IMR-90 (cell line): ENCODE data around the gene PSMD10. TPM values are rescaled to one million over a fixed set of nuclear protein-coding genes. Genes with fewer than 3 reads are reported as not detected.

Experiments used
- ATAC-seq: fragments of 200-7000 bp; cut with Tn5 transposase; 2 replicates; pipeline ENCODE4 v1.9.1; 2020; ENCODE audit warnings: low read depth, mild to moderate bottlenecking, moderate library complexity
- BruUV-seq: library from RNA; stranded (reverse); fragments of 400-500 nt; replicated peaks from 2 replicates; lab custom pipeline; 2021; lab: Mats Ljungman, UMichigan
- CTCF ChIA-PET: fragments of 300-600 bp; formaldehyde crosslinking; extraction: SDS; loops from one replicate; lab custom pipeline; 2021; ENCODE audit warnings: antibody characterized with exemption; lab: Yijun Ruan, JAX
- POLR2A ChIA-PET: fragments of 300-600 bp; sonication (Branson Sonifier 250); formaldehyde crosslinking; loops from one replicate; lab custom pipeline; 2022; ENCODE audit warnings: antibody characterized with exemption; ENCODE audit not compliant: unreplicated experiment; lab: Charles Lee
- DNase-seq: peaks from one replicate; pipeline ENCODE4 v3.0.0; 2013
- H2AFZ ChIP-seq: replicated peaks from 2 replicates; pipeline ENCODE3; 2013; ENCODE audit warnings: low read length, mild to moderate bottlenecking; ENCODE audit not compliant: poor library complexity
- H2AK5ac ChIP-seq: 2 replicates; pipeline ENCODE4 v1.6.1; 2013; ENCODE audit warnings: low read depth, low read length, inconsistent platforms
- H2AK9ac ChIP-seq: replicated peaks from 2 replicates; pipeline ENCODE3; 2013; ENCODE audit warnings: mild to moderate bottlenecking, low read depth, low read length, moderate library complexity; ENCODE audit not compliant: poor library complexity
- H2BK120ac ChIP-seq: 2 replicates; pipeline ENCODE4 v1.6.1; 2013; ENCODE audit warnings: low read depth, low read length, inconsistent platforms
- H2BK15ac ChIP-seq: 3 replicates; pipeline ENCODE4 v1.6.1; 2013; ENCODE audit warnings: low read depth, low read length, inconsistent platforms
- H2BK20ac ChIP-seq: 2 replicates; pipeline ENCODE4 v1.6.1; 2013; ENCODE audit warnings: low read depth, mild to moderate bottlenecking, inconsistent platforms, low read length, moderate library complexity
- H2BK5ac ChIP-seq: 2 replicates; pipeline ENCODE4 v1.6.1; 2013; ENCODE audit warnings: mild to moderate bottlenecking, low read depth, low read length, inconsistent platforms; ENCODE audit not compliant: poor library complexity, severe bottlenecking
- H3K14ac ChIP-seq: replicated peaks from 2 replicates; pipeline ENCODE4 v1.6.1; 2013; ENCODE audit warnings: low read depth, low read length, inconsistent platforms
- H3K18ac ChIP-seq: 2 replicates; pipeline ENCODE4 v1.6.1; 2013; ENCODE audit warnings: low read depth, low read length, control low read depth
- H3K23ac ChIP-seq: 2 replicates; pipeline ENCODE4 v1.6.1; 2013; ENCODE audit warnings: low read depth, low read length, inconsistent platforms
- H3K27ac ChIP-seq: 2 replicates; pipeline ENCODE4 v1.5.1; 2013; ENCODE audit warnings: mild to moderate bottlenecking, control low read depth, low read length; ENCODE audit not compliant: insufficient read depth
- H3K27me3 ChIP-seq: 2 replicates; pipeline ENCODE4 v1.6.1; 2013; ENCODE audit warnings: low read length; ENCODE audit not compliant: control insufficient read depth, insufficient read depth
- H3K36me3 ChIP-seq: 2 replicates; pipeline ENCODE4 v1.6.1; 2013; ENCODE audit warnings: low read length, mixed read lengths; ENCODE audit not compliant: control insufficient read depth, insufficient read depth
- H3K4ac ChIP-seq: 2 replicates; pipeline ENCODE4 v1.6.1; 2013; ENCODE audit warnings: low read depth, low read length, inconsistent platforms
- H3K4me1 ChIP-seq: 2 replicates; pipeline ENCODE4 v1.6.1; 2013; ENCODE audit warnings: low read length, mixed read lengths; ENCODE audit not compliant: control insufficient read depth, insufficient read depth
- H3K4me2 ChIP-seq: 2 replicates; pipeline ENCODE4 v1.6.1; 2013; ENCODE audit warnings: low read depth, mild to moderate bottlenecking, control low read depth, low read length, moderate library complexity
- H3K4me3 ChIP-seq: 2 replicates; pipeline ENCODE4 v1.5.1; 2013; ENCODE audit warnings: low read depth, mild to moderate bottlenecking, control low read depth, low read length, moderate library complexity; ENCODE audit not compliant: insufficient read depth
- H3K56ac ChIP-seq: 2 replicates; pipeline ENCODE4 v1.6.1; 2013; ENCODE audit warnings: low read length, inconsistent platforms; ENCODE audit not compliant: insufficient read depth; ENCODE audit errors: extremely low read depth
- H3K79me1 ChIP-seq, 2 experiments: 2 replicates each; pipeline ENCODE4 v1.6.1; 2013; ENCODE audit warnings: low read length in 2 of 2, inconsistent platforms in 1 of 2, low read depth in 1 of 2
- H3K9ac ChIP-seq: 2 replicates; pipeline ENCODE4 v1.6.1; 2013; ENCODE audit warnings: low read depth, low read length, control low read depth
- H3K9me1 ChIP-seq: 2 replicates; pipeline ENCODE4 v1.6.1; 2013; ENCODE audit warnings: low read length, inconsistent platforms; ENCODE audit not compliant: insufficient read depth
- H3K9me3 ChIP-seq: 2 replicates; pipeline ENCODE4 v1.6.1; 2013; ENCODE audit warnings: low read length; ENCODE audit not compliant: control insufficient read depth, insufficient read depth
- H4K20me1 ChIP-seq: 2 replicates; pipeline ENCODE4 v1.6.1; 2013; ENCODE audit warnings: low read length, inconsistent platforms; ENCODE audit not compliant: insufficient read depth
- H4K5ac ChIP-seq: 2 replicates; pipeline ENCODE4 v1.6.1; 2013; ENCODE audit warnings: mild to moderate bottlenecking, low read depth, low read length, control low read depth
- H4K8ac ChIP-seq, 2 experiments: 2 replicates each; pipeline ENCODE4 v1.6.1; 2013; ENCODE audit warnings: low read depth in 2 of 2, low read length in 2 of 2, control low read depth in 1 of 2, inconsistent platforms in 1 of 2
- H4K91ac ChIP-seq: 2 replicates; pipeline ENCODE4 v1.6.1; 2013; ENCODE audit warnings: low read depth, low read length, inconsistent platforms; ENCODE audit not compliant: insufficient read depth
- BHLHE40 ChIP-seq: fragments of 150-350 bp; IDR thresholded peaks from 2 replicates; pipeline ENCODE4 v1.6.1; 2016; ENCODE audit warnings: mild to moderate bottlenecking, low read depth, low read length
- CHD1 ChIP-seq: IDR thresholded peaks from 2 replicates; pipeline ENCODE4 v1.6.1; 2012; ENCODE audit warnings: low read depth, low read length, improper control_type of control experiment
- FOS ChIP-seq: fragments of 150-350 bp; IDR thresholded peaks from 2 replicates; pipeline ENCODE4 v1.6.1; 2016; ENCODE audit warnings: low read depth, low read length
- MAZ ChIP-seq: IDR thresholded peaks from 2 replicates; pipeline ENCODE4 v1.6.1; 2012; ENCODE audit warnings: low read depth, mild to moderate bottlenecking, low read length, improper control_type of control experiment, moderate library complexity, borderline replicate concordance
- MXI1 ChIP-seq: IDR thresholded peaks from 2 replicates; pipeline ENCODE4 v1.6.1; 2012; ENCODE audit warnings: low read depth, mild to moderate bottlenecking, low read length, moderate library complexity, borderline replicate concordance
- NFE2L2 ChIP-seq: fragments of 150-350 bp; IDR thresholded peaks from 2 replicates; pipeline ENCODE4 v1.6.1; 2016; ENCODE audit warnings: low read depth, mild to moderate bottlenecking, low read length
- RAD21 ChIP-seq: IDR thresholded peaks from 2 replicates; pipeline ENCODE4 v1.6.1; 2012; ENCODE audit warnings: low read length, improper control_type of control experiment
- RCOR1 ChIP-seq: IDR thresholded peaks from 2 replicates; pipeline ENCODE4 v1.6.1; 2012; ENCODE audit warnings: mild to moderate bottlenecking, low read length, improper control_type of control experiment; ENCODE audit not compliant: insufficient replicate concordance
- RFX5 ChIP-seq: IDR thresholded peaks from 2 replicates; pipeline ENCODE4 v1.8.0; 2012; ENCODE audit warnings: low read depth, mild to moderate bottlenecking, low read length, moderate library complexity
- SMC3 ChIP-seq: fragments of 150-350 bp; IDR thresholded peaks from 2 replicates; pipeline ENCODE4 v1.6.1; 2016; ENCODE audit warnings: low read depth, mild to moderate bottlenecking, antibody characterized with exemption, low read length, moderate library complexity
- WGBS, 2 experiments: methylation state at CpG; one replicate each; pipeline versions ENCODE4 v1.1.5 to v1.1.7; 2013; ENCODE audit warnings: missing lambda C conversion rate in 2 of 2; ENCODE audit not compliant: insufficient read length in 1 of 2; ENCODE audit errors: extremely low coverage in 2 of 2; 5-methylcytosine and 5-hydroxymethylcytosine counted together
- dilution Hi-C: fragments of 300-500 bp; cut with HindIII; formaldehyde crosslinking; loops from one replicate; pipeline ENCODE4 v1.14.3; 2018; ENCODE audit warnings: low sequenced_read_pairs; ENCODE audit not compliant: unreplicated experiment
- in situ Hi-C: fragments of 300-500 bp; cut with MboI; formaldehyde crosslinking; loops from 3 replicates; pipeline ENCODE4 v1.14.3; 2019; ENCODE audit warnings: low sequenced_read_pairs, inconsistent platforms, mixed read lengths
- intact Hi-C: fragments of 100-400 bp; cut with micrococcal nuclease; formaldehyde crosslinking; loops from 2 replicates; pipeline ENCODE4 v1.10.0; 2022
- polyA plus RNA-seq, 3 experiments: library from polyadenylated mRNA; depleted of rRNA; stranded (reverse); fragments of >200 nt; gene quantifications; 2 replicates each; pipeline ENCODE4 v1.2.3, GENCODE V29; 2012; ENCODE audit warnings: low replicate concordance in 1 of 3
- total RNA-seq: library from RNA; depleted of rRNA; stranded (reverse); fragments of >200 nt; gene quantifications from 2 replicates; pipeline ENCODE4 v1.2.3, GENCODE V29; 2012
- TF ChIP-seq, protein P1 (sequence below): fragments of 150-350 bp; IDR thresholded peaks from 2 replicates; pipeline ENCODE4 v1.6.1; 2016; ENCODE audit warnings: low read depth, mild to moderate bottlenecking, low read length, moderate library complexity, borderline replicate concordance
- TF ChIP-seq, protein P2 (sequence below): fragments of 150-350 bp; IDR thresholded peaks from 2 replicates; pipeline ENCODE4 v1.6.1; 2017; ENCODE audit warnings: mild to moderate bottlenecking, antibody characterized with exemption, low read length, low read depth

PSMD10 gene
- total and polyA plus RNA-seq, 2 of the 4 experiments (the other 2 are of a cell fraction) = 62.0 to 122 TPM

DNA sequence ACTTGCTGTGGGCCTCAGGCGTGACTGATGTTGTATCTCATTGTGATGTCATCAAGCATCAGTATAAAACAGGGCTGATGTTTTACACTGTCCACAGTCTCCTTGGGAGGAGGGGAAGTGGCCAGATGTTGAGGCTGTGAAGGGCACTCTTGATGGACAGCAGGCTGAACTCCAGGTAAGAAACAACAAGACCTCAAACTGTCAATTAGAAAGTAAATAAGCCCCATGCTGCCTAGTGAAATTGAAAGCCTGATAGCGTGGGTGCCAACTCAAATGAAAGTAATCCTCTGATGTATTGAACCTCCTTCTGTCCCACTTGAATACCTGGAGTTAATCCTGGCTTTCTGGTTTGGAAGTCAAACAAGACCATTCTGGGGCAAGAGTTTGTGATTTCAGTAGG, 26.7 kb downstream of the PSMD10 start:
- H2BK20ac ChIP-seq = no peak overlapping the region
- dilution Hi-C loops (no loop called here), in situ Hi-C loops (no loop called here), intact Hi-C loops (no loop called here)
- no peak overlapping the region for H4K8ac ChIP-seq
- no peaks in the 10 kb centered on the region for H3K36me3 ChIP-seq
- no peak overlapping the region for H2AFZ ChIP-seq
- ATAC-seq (no peak), DNase-seq (no peak)
- ChIA-PET POLR2A (no interaction called here), CTCF (no interaction called here)
- no peak overlapping the region for H2BK5ac ChIP-seq
- H2AK9ac ChIP-seq = no peak overlapping the region
- H3K4me1 ChIP-seq = no peaks in the 10 kb centered on the region
- no TSS peak for BruUV-seq
- H3K56ac ChIP-seq = no peak overlapping the region
- H3K4ac ChIP-seq = no peak overlapping the region
- no peak overlapping the region for H2BK120ac ChIP-seq
- TF ChIP-seq CHD1 (no peak), MAZ (no peak), NFE2L2 (no peak), BHLHE40 (no peak), FOS (no peak), RAD21 (no peak), RFX5 (no peak), MXI1 (no peak), RCOR1 (no peak), SMC3 (no peak)
- TF ChIP-seq, protein P1, sequence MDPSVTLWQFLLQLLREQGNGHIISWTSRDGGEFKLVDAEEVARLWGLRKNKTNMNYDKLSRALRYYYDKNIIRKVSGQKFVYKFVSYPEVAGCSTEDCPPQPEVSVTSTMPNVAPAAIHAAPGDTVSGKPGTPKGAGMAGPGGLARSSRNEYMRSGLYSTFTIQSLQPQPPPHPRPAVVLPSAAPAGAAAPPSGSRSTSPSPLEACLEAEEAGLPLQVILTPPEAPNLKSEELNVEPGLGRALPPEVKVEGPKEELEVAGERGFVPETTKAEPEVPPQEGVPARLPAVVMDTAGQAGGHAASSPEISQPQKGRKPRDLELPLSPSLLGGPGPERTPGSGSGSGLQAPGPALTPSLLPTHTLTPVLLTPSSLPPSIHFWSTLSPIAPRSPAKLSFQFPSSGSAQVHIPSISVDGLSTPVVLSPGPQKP = no peak
- TF ChIP-seq, protein P2, sequence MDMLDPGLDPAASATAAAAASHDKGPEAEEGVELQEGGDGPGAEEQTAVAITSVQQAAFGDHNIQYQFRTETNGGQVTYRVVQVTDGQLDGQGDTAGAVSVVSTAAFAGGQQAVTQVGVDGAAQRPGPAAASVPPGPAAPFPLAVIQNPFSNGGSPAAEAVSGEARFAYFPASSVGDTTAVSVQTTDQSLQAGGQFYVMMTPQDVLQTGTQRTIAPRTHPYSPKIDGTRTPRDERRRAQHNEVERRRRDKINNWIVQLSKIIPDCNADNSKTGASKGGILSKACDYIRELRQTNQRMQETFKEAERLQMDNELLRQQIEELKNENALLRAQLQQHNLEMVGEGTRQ = no peak
- H3K9me3 ChIP-seq = no peaks in the 10 kb centered on the region
- H3K27me3 ChIP-seq = peaks cover 50% of the 10 kb centered on the region
- no peak overlapping the region for H3K27ac ChIP-seq
- H3K4me3 ChIP-seq = no peak overlapping the region
- WGBS, 2 experiments = 60% methylated on average over 1 of the region's 2 CpGs; no CpG with 5 or more reads in 1 of the 2 experiments
- no peaks in the 10 kb centered on the region; the same call in 1 of the 2 replicates for H3K9me1 ChIP-seq
- no peaks in the 10 kb centered on the region for H3K79me1 ChIP-seq
- H3K18ac ChIP-seq = no peak overlapping the region
- no peak overlapping the region for H3K4me2 ChIP-seq
- no peak overlapping the region for H3K14ac ChIP-seq
- H2AK5ac ChIP-seq = no peak overlapping the region
- H4K20me1 ChIP-seq = no peaks in the 10 kb centered on the region
- H2BK15ac ChIP-seq = no peak overlapping the region
- H3K23ac ChIP-seq = no peak overlapping the region
- no peak overlapping the region for H4K91ac ChIP-seq
- H3K9ac ChIP-seq = no peak overlapping the region
- H4K5ac ChIP-seq = no peak overlapping the region
